Stimulated activated CD8-positive, alpha-beta memory T cell treated with anti-CD3 and anti-CD28 coated beads, Interleukin-7, amount 100 ng/mL, for 4 hours (primary cell): ENCODE results near the gene PPIH.
"Not testable (repeated sequence)": the region's sequence is repeated elsewhere in the genome, so short reads cannot be mapped to it uniquely, and the experiment has no call there.

Experiments used
- DNase-seq, 2 donors: peaks; one replicate each; pipeline ENCODE4 v3.0.0-alpha.2; 2020; ENCODE audit warnings: low read depth in 2 of 2

PPIH gene

DNA sequence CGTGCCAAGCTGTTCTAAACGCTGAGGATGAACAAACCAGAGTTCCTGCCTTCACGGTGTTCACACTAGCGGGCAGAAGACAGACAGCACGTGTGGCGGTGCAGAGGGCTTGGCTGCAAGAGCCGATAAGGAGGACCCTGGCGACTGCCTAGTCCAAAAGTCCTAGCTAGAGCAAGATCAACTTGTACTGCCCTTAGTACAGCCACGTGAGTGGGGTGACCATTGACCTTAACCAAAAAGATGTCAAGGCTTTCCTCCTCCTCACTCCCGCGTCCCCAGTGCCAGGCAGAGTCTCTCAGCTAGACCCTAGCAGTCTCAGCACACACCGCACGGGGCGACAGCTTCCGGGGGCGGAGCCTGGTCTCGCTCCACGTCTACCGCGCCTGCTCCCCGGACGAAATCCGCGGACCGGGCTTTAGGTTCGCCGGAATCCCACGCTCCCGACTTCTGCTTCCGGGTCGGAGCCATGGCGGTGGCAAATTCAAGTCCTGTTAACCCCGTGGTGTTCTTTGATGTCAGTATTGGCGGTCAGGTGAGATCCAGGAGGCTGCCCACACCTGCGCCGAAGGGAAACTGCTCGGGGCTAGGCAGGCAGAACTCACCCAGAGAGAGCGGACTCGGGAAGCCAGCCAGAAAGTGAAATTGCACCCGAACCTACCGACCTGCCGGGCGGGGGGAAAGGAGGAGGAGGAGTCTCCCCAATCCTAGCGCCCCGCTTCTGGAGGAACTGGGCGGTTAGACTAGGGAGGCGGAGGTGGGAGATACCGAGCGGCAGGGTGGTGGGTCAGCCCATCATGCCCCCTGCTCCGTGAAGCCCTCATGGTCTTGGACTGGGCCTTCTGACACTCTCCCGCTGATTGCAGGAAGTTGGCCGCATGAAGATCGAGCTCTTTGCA is at the start of gene PPIH:
Gene PPIH (plus strand): TSS at position 443 of the 896 bp plus-strand sequence. CDS start 24 bp downstream, at position 467.
- DNase-seq: peak; percentile 89 to 95

DNA sequence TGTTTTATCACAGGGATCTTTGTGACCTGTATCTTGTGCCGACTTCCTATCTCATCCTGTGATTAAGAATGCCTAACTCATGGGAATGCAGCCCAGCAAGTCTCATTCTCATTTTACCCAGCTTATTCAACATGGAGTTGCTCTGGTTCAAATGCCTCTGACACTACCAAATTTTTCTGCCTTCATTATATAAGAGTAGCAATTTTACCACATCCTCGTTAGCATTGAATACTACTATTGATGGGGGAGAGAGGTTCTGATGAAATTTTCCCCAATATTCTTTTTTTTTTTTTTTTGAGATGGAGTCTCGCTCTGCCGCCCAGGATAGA is 44.5 kb upstream of the PPIH start:
- no peak for DNase-seq

DNA sequence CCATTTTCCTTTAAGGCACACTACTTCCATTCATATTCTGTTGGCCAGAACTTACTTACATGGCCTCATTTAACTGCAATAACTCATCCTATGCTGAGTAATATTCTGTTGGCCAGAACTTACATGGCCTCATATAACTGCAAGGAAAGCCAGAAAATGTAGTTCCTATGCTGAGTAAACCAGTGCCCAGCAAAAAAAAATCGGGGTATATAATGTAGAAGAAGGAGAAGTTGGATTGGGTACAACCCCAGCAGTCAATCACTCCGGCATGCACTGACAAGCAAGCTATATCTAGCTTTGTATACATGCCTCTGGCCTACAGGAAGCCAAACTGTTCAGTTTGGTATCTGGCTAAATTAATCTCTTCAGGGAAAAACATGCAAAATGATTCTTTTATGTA is 39.4 kb upstream of the PPIH start:
- DNase-seq: no peak

DNA sequence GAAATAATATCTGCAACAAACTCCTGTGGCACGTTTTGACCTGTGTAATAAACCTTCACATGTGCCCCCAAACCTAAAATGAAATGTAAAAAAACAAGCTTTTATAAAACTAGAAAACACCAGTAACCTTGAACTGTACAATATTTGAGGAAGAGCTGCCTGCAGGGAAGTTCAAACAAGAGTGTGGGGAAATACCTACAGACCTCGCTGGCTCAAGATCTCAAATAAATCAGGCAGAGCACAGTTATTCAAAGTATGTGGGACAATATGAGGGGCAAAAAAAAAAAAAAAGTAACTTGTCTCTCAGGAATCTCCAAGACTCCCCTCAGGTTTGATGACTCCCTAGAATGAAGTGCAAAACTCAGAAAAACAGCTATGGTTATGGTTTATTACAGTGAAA is 37.9 kb upstream of the PPIH start:
- no peak for DNase-seq

DNA sequence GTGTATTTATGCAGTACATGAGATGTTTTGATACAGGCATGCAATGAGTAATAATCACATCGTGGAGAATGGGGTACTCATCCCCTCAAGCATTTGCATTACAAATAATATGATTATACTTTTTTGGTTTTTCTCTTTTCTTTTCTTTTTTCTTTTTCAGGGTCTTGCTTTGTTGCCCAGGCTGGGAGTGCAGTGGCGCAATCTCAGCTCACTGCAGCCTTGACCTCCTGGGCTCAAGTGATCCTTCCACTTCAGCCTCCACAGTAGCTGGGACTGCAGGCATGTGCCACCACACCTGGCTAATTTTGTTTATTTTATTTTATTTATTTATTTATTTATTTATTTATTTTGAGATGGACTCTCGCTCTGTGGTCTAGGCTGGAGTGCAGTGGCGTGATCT is 37.0 kb upstream of the PPIH start:
- not testable (repeated sequence) for DNase-seq

DNA sequence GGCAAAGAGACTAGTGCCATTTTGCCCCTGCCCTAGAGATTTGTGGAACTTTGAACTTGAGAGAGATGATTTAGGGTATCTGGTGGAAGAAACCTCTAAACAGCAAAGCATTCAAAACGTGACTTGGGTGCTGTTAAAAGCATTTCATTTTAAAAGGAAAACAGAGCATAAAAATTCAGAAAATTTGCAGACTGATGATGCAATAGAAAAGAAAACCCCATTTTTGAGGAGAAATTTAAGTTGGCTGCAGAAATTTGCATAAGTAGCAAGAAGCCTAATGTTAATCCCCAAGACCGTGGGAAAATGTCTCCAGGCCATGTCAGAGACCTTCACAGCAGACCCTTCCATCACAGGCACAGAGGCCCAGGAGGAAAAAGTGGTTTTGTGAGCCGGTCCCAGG is 31.0 kb upstream of the PPIH start:
- not testable (repeated sequence) for DNase-seq

DNA sequence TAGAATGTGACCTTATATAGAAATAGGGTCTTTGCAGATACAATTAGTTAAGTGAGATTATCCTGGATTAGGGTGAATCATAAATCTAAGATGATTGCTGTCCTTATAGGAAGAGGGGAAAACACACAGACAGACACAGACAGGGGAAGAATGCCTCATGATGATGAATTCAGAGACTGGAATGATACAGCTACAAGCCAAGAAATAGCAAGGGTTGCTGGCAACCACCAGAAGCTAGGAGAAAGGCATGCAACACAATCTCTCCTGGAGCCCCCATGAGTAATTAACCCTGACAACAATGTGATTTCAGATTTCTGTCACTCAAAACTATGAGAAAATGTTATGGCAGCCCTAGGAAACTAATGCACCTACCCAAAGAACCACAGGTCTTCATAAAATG is 19.1 kb upstream of the PPIH start:
- DNase-seq: no peak

DNA sequence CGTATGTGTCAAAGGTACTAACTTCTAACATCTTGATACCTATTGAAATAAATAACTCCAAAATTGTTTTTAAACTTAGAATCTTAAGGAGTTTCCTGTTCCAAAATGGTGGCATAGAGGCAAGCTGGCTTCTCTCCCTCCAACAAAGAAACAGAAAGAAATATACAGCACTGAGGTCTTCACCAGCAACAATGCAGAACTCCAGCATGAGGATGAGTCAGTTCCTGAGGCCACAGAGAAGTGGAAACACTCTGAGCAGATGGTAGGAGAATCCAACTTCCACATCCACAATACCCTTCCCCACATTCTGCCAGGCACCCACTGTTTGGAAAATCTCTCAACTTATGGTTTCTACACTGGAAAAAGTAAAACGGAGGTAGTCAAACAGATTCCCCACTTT is 12.2 kb upstream of the PPIH start:
- DNase-seq: no peak

DNA sequence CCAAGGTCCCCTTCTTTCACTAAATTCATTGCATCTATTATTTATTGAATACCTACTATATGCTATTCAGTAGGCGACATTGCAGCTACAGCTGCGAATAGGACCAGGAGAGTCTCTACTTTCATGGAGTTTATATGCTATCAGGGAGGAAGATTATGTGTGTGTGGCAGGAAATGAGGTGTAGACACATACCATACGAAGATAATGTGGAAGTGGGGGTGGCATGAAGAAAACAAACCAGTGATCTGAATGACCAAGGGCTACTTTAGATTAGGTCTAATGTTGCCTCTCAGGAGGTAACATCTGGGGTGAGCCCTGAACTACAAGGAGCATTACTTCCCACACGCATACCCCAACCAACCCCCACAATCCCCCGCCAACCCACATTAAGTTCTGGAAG is 1.0 kb upstream of the PPIH start:
- DNase-seq: no peak

DNA sequence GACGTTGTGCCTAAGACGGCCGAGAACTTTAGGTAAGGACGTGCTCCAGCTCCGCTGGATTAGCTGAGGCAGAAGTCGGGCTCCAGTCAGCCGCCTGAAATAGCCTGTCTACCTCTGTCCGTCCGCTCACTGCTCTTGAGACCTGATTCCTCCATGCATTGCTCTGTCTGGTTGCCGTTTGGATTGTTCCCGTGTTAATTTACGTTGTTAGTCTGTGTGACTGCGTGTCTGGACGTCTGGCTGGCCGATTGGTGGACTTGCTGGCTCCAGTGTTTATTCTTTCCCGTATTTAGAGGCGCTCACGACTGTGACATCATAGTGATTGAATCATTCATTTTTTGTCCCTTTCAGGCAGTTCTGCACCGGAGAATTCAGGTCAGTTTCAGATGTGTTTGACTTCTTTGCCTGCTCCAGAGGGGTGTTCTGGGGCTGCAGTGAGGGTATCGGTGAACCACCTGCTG is 684 bp downstream of the PPIH start:
- no peak for DNase-seq

DNA sequence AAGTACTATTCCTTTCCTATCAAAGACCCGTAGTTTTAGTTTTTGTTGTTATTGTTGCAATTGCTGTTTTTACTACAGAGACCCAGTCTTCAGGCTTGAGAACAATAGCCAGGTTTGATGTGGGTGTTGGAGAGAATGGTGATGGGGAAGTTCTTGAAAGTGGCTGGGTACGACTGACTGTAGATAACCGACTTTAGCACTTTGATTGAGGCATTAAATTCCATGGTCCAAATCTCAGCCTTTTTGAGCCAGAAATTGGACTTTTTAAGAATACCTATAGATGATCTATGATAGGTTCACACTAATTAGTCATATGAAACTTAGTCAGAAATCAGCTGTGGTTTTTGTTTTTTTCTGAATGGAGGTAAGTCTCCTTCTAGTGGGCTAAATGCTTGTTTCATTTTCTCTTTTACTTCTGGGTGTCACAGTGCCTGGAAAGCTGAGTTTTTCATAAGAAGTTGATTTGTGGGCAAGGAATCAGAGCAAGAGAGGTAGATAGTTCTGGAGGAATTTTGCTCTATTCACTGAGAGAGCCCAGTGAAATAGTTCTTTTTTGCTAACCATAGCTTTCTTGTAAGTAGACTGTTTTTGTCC is 2.8 kb downstream of the PPIH start:
- no peak for DNase-seq

DNA sequence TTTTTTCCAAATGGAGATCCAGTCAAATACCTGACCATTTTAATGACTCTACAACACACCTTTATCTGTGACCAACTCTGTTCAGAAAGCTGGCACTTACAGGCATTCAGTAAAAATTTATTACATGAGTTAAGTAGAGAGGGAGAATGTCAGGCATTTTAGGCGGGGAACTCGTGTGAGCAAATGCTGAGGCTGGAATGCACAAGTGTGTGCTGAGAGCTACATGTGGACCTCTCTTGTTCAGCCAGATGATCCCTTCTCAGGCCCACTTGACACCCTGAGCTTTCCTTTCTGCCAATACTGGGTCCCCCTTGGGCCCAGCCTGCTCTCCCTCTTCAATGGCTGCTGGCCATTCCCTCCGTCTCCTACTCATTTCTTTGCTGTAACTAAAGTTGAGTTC is 11.7 kb downstream of the PPIH start:
- no peak for DNase-seq

DNA sequence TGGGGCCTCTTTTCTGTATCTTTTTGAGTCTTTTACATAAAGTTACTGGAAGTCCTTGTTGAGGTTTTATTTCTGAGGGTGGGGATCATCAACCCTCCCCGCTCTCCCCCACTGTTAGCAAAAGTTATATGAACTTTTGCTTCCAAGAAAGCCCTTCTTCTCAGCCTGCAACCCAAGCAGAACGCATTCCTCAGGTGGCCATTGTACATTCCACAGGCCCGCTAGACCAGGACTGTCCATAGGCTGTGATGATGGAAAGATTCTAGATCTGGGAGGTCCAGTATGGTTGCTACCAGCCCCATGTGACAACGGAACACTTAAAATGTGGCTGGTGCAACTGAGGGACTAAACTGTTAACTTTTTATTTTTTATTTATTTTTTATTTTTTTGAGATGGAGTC is 12.2 kb downstream of the PPIH start:
- no peak for DNase-seq

DNA sequence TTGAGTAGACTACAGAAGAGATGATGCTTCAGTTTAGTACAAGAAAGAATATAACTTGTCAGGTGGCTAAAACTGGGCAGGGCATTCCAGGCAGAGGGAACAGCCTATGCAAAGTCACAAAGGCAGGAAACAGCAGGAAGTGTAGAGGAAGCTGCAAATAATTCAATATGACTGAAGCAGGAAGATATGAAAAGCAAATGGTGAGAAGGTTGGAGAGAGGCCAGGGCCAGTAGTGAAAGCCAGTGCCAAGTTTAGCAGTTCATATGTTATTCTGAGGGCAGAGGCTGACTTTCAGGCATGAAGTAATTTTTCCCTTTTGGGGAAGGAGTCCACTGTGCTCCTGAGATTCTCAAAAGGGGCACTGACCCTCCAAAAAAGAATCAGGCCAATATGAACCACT is 16.0 kb downstream of the PPIH start:
- DNase-seq: no peak

DNA sequence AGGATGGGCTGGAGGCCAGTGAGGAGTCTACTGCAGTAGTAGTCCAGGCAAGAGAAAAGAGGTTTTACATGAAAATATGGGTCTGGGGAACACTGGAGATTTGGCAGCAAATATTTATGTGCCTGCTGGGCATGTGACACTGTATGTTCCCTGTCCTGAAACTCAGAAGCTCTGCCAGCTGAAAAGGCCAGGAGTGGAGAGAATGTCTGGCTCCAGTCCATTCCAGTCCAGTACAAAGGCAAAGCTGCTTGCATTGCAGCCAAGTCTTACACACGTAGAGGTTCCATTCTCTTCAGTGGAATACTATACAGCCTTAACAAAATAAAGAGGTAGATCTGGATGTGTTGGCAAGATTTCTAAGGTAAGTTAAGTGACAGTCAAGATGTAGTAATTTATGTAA is 16.5 kb downstream of the PPIH start:
- DNase-seq: no peak

DNA sequence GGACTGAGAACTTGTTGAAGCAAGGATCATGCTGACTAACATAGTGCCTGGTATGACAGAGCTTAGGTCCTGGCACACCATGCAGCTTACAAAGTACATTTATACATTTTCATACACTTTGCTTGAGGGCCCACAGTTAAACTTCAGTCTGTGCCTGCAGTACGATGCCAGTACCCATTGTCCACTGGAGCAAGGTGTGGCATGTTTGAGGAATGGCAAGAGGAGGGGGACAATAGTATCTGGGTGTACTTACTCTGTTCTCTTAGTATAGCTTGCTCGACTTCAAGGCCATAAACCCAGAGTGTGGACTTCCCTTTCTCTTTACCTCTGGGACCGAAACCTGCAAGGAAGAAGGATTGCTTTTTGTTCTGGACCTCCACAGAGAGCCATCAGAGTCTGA is 17.2 kb downstream of the PPIH start:
- no peak for DNase-seq

DNA sequence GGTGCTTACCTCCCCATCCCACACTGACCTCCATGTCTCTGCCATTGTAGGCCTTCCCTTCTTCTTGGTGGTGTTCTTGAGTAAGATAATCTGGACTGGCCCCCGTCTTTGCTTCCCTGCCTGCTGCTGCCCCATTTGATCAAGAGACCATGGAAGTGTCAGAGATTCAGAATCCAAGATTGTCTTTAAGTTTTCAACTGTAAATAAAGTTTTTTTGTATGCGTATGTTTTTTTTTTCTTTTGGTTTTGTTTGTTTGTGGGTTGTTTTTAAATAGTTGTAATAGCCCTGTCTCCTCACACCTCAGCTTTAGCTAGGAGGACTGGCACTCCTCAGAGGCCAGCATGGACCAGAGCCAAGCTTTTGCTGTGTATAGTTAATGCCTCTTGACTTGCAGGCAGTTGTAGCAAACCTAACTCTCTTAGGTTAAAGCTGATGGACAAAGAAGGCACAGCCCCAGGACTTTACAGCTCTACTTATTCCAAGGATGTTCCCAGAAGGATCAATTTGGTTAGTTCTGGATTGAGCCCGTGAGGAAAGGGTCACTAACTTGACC is 18.4 kb downstream of the PPIH start:
- DNase-seq: no peak

DNA sequence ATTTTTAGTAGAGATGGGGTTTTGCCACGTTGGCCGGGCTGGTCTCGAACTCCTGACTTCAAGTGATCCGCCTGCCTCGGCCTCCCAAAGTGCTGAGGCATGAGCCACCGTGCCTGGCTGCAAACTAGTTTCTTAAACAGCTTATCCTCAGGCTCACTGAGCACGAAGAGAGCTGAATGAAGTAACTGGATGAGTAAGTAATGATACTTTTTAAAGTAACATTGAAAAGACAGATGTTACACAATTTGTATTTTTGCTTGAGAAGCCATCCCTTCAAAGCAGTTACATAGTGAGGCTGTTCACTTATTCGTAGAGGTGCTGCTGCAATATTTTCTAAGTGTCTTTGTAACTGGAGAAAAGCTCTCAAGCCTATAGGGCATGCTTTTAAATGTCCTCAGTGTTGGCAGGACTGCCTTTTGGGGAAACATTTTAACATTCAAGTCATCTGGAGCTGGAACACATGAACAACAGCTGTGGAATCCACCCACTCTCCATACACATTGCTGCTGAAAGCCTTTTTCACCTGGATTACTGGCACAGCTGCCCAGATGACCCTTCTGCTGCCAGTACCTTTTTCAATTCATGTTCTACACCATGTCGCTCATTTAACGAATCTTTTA is 21.3 kb downstream of the PPIH start:
- DNase-seq: no peak

DNA sequence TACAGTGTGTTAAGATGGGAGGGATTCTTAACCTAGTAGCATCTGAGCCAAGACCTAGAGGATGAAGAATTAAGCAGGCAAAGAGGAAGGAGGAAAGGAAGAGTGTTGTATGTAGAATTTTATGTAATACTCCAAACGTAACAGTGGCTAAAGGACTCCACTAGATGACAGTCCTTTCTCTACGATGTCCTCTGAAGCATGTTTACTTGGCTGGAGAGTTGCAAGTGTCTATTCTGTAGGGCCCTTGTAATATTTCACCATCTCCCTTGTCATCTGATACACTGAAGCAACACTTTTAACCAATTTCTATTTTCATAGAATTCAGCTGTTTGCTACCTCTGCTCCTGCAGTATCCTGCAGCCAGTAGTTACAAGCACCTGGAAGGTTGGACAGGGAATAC is 21.8 kb downstream of the PPIH start:
- DNase-seq: no peak

DNA sequence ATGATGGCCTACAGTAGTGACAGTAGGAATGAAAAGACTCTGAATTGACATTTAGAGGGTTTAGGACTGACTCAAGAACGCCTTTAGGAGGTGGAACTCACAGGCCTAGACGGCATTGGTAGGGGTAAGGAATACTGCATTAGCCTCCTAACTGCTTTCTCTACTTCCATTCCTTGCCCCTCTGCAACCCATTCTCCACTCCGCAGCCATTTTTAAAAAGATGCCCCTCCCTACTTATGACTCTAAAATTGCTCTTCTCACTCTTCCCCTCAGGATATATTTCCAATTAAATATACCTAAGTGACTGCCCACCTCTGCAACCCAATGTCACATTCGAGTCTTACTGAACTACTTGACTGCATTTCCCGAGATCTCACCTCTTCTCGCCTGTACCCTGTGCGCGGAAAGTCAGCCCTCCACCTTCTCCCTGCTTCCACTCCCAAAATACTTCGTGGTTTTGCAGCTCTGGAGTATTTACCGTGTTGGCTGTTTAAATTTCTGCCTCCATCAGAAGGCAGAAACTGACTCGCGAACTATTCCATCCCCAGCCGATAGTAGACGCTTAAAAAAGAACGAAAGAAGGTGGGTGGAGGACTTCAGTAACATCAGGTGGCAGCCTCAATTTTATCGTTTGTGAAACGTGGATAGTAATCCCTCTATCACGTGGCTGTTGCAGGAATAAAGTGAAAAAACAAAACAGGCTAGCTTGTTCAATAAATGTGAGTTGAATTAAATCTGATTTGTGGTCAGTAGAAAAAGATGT is 22.9 kb downstream of the PPIH start:
- peak in 1 of 2 donors; percentile 12 for DNase-seq

DNA sequence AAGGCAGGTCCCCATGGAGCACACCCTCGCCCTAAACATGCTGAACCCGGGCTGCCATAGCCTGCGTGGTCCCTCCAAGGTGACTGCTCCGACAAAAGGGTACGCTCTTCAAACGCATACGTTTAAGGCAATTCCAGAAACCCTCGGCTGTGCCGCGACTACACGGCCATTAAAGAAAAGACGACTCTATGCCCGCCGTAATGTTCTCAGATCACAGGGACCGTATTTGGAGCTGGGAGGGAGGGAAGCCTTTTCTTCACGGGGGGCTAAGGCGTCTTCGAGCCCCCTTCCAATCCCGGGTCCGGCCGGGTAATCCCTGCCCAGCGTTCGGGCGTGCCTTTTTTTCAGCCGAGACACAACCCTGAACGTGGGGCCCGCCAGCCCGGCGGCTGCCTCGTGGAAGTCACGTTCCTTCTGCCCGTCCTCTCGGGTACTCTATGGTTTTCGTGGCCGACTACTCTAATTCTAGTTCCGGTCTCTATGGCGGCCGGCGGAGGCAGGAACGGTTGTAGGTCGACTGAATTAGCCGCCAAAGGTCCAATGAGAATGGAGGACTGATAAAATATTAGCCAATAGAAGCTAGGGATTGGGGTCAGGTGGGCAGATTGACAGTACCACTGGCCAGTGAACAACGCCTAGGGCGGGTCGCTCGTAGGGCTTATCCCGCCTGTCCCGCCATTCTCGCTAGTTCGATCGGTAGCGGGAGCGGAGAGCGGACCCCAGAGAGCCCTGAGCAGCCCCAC is 23.7 kb downstream of the PPIH start, which contains the start of gene YBX1:
Gene YBX1 (plus strand): TSS at position 678 of the 743 bp plus-strand sequence. CDS start 148 bp downstream, outside the sequence.
- DNase-seq: peak; percentile 90 to 91
